Testis (tissue), 2 donors: ENCODE measurements around the gene SPOCK2.

Source experiments
- CTCF ChIP-seq, 3 experiments: fragments of 450-650 bp in 2 of 3; fragments of 200-600 bp in 1 of 3; sonication (generic) in 1 of 3; IDR thresholded peaks; one replicate each; pipeline ENCODE4 v1.5.1; 2016 to 2019; ENCODE audit warnings: antibody characterized with exemption in 3 of 3, mild to moderate bottlenecking in 2 of 3, moderate library complexity in 1 of 3
- POLR2A ChIP-seq: fragments of 450-650 bp; IDR thresholded peaks from one replicate; pipeline ENCODE4 v1.6.1; 2017; ENCODE audit warnings: antibody characterized with exemption, mild to moderate bottlenecking, moderate library complexity

GRCh38 chr10:72034761-72035160 is 53.6 kb downstream of the SPOCK2 start:
- no peak for TF ChIP-seq CTCF (IDR thresholded peaks at IDR 0.05)
- no peak for TF ChIP-seq POLR2A
